ENCODE data around the gene SUMO3.

DNA sequence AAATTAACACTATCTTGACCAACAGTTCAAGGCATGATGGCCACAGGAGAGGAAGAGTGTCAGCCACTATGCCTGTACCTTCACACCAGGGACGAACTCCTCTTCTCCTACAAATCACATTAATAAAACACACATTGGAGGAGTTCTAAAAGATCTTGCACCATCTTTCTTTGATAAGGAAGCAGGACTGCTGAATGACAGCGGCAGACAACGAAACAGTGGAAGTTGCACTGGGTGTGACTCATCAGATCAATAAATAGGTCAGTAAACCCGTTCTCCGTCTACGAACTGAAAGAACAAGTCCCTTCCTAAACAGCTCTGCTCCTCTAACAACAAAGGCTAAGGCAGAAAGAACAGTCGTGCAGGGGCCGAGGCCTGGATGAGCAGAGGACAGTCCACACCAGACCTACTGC, 39.4 kb downstream of the SUMO3 start:
- TF ChIP-seq, protein P1, sequence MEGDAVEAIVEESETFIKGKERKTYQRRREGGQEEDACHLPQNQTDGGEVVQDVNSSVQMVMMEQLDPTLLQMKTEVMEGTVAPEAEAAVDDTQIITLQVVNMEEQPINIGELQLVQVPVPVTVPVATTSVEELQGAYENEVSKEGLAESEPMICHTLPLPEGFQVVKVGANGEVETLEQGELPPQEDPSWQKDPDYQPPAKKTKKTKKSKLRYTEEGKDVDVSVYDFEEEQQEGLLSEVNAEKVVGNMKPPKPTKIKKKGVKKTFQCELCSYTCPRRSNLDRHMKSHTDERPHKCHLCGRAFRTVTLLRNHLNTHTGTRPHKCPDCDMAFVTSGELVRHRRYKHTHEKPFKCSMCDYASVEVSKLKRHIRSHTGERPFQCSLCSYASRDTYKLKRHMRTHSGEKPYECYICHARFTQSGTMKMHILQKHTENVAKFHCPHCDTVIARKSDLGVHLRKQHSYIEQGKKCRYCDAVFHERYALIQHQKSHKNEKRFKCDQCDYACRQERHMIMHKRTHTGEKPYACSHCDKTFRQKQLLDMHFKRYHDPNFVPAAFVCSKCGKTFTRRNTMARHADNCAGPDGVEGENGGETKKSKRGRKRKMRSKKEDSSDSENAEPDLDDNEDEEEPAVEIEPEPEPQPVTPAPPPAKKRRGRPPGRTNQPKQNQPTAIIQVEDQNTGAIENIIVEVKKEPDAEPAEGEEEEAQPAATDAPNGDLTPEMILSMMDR (conservative IDR thresholded peaks at IDR 0.05 in 1 of 2, IDR thresholded peaks at IDR 0.05 in 1 of 2; ENCODE audit: extremely low read depth in 1 of 2, insufficient read depth in 1 of 2, low read depth in 1 of 2, low read length in 2 of 2): no peak
- TF ChIP-seq EZH2 (IDR thresholded peaks at IDR 0.05; ENCODE audit: borderline replicate concordance, low read length): no peak

Data from mammary epithelial cell (primary cell).